K562 (cell line): ENCODE data around the gene CCSAP. TPM values are rescaled to one million over a fixed set of nuclear protein-coding genes. Genes with fewer than 3 reads are reported as not detected.

Source experiments
- ATAC-seq: fragments of 200-7000 bp; cut with Tn5 transposase; 3 replicates; pipeline ENCODE4 v1.9.1; 2020; ENCODE audit warnings: moderate library complexity
- BruUV-seq: library from RNA; stranded (reverse); fragments of 400-500 nt; replicated peaks from 2 replicates; lab custom pipeline; 2021; lab: Mats Ljungman, UMichigan
- CTCF ChIA-PET: fragments of 300-600 bp; formaldehyde crosslinking; extraction: SDS; loops from one replicate; lab custom pipeline; 2021; ENCODE audit warnings: low intra/inter-chr PET ratio; lab: Yijun Ruan, JAX
- POLR2A ChIA-PET: fragments of 300-600, 350-650 bp; sonication (Branson Sonifier 250); formaldehyde crosslinking; extraction: SDS; loops from one replicate; lab custom pipeline; 2021; ENCODE audit warnings: antibody characterized with exemption, inconsistent platforms; lab: Yijun Ruan, JAX
- DNase-seq, 4 experiments: peaks; one replicate each; pipeline versions ENCODE4 v3.0.0 to v3.0.0-alpha.2; 2011 to 2018; ENCODE audit warnings: low spot score in 3 of 4, mixed read lengths in 3 of 4; ENCODE audit errors: extremely low read depth in 1 of 4
- FAIRE-seq: peaks from 2 replicates; lab custom pipeline; 2011; peaks lifted over from hg19 to GRCh38; lab: Jason Lieb, UNC
- H2AFZ ChIP-seq: 2 replicates; pipeline ENCODE4 v1.6.0; 2011; ENCODE audit warnings: low read depth, low read length, control low read depth, inconsistent platforms
- H3K27ac ChIP-seq: fragments of 200-600 bp; 3 replicates; pipeline ENCODE4 v1.8.0; 2011; ENCODE audit warnings: low read depth, mild to moderate bottlenecking, control low read depth, inconsistent platforms, low read length, moderate library complexity, mixed read lengths; ENCODE audit errors: extremely low read depth
- H3K27me3 ChIP-seq, 2 experiments: fragments of 300-600 bp in 1 of 2; 2 replicates in 1 of 2; 3 replicates in 1 of 2; pipeline versions ENCODE4 v1.6.0 to v1.8.0; 2011; ENCODE audit warnings: inconsistent platforms in 2 of 2, low read length in 2 of 2, mild to moderate bottlenecking in 1 of 2, mixed read lengths in 1 of 2, moderate library complexity in 1 of 2; ENCODE audit not compliant: control insufficient read depth in 2 of 2, insufficient read depth in 2 of 2
- H3K36me3 ChIP-seq: fragments of 300-600 bp; 3 replicates; pipeline ENCODE4 v1.8.0; 2011; ENCODE audit warnings: mild to moderate bottlenecking, low read length, inconsistent platforms; ENCODE audit not compliant: control insufficient read depth, insufficient read depth
- H3K4me1 ChIP-seq, 2 experiments: fragments of 200-600 bp in 1 of 2; replicated peaks in 1 of 2; 2 replicates in 1 of 2; 3 replicates in 1 of 2; pipeline versions ENCODE4 v1.5.1 to v1.8.0; 2011; ENCODE audit warnings: inconsistent platforms in 2 of 2, low read length in 2 of 2, mild to moderate bottlenecking in 1 of 2, mixed read lengths in 1 of 2, moderate library complexity in 1 of 2; ENCODE audit not compliant: control insufficient read depth in 2 of 2, insufficient read depth in 2 of 2
- H3K4me2 ChIP-seq: 2 replicates; pipeline ENCODE4 v1.6.1; 2011; ENCODE audit warnings: low read length, control low read depth, inconsistent platforms, mixed read lengths; ENCODE audit not compliant: insufficient read depth
- H3K4me3 ChIP-seq: fragments of 200-600 bp; sonication (generic), shearing (Covaris generic); 2 replicates; pipeline ENCODE4 v1.5.1; 2016; ENCODE audit warnings: control low read depth, inconsistent platforms
- H3K79me2 ChIP-seq: fragments of 200-600 bp; 3 replicates; pipeline ENCODE4 v1.8.0; 2011; ENCODE audit warnings: low read length, inconsistent platforms; ENCODE audit not compliant: control insufficient read depth, insufficient read depth
- H3K9ac ChIP-seq, 2 experiments: 2 replicates each; pipeline versions ENCODE4 v1.6.0 to v1.6.1; 2011; ENCODE audit warnings: low read depth in 2 of 2, low read length in 2 of 2, control low read depth in 1 of 2, inconsistent platforms in 1 of 2, mild to moderate bottlenecking in 1 of 2, mixed read lengths in 1 of 2; ENCODE audit not compliant: insufficient read depth in 1 of 2
- H3K9me1 ChIP-seq: one replicate; pipeline ENCODE4 v1.6.0; 2011; ENCODE audit warnings: inconsistent platforms, mild to moderate bottlenecking, low read length, moderate library complexity; ENCODE audit not compliant: control insufficient read depth, insufficient read depth
- H3K9me3 ChIP-seq: replicated peaks from 2 replicates; pipeline ENCODE4 v1.5.1; 2011; ENCODE audit warnings: low read depth, low read length, inconsistent platforms; ENCODE audit not compliant: control insufficient read depth, insufficient read depth
- H4K20me1 ChIP-seq: replicated peaks from 2 replicates; pipeline ENCODE4 v1.6.1; 2011; ENCODE audit warnings: low read length, inconsistent platforms, mixed read lengths; ENCODE audit not compliant: control insufficient read depth, insufficient read depth
- BACH1 ChIP-seq: fragments of 200-800 bp; sonication (Bioruptor generic); IDR thresholded peaks from 2 replicates; pipeline ENCODE4 v1.6.1; 2016; ENCODE audit warnings: missing genetic modification characterization, missing compliant biosample characterization
- BCL6 ChIP-seq: fragments of 250-450 bp; sonication (Bioruptor Pico); IDR thresholded peaks from 2 replicates; pipeline ENCODE4 v1.4.0; 2020
- C11orf30 ChIP-seq: fragments of 450-650 bp; IDR thresholded peaks from 2 replicates; pipeline ENCODE4 v1.6.1; 2016; ENCODE audit warnings: low read depth, mild to moderate bottlenecking
- CEBPB ChIP-seq: fragments of 450-650 bp; IDR thresholded peaks from 2 replicates; pipeline ENCODE4 v1.6.1; 2016; ENCODE audit warnings: missing genetic modification characterization, missing compliant biosample characterization
- ELF2 ChIP-seq: fragments of 250-450 bp; sonication (Bioruptor Pico); IDR thresholded peaks from 2 replicates; pipeline ENCODE4 v1.5.0; 2021; ENCODE audit warnings: mild to moderate bottlenecking
- HDAC1 ChIP-seq, 2 experiments: fragments of 450-650 bp; IDR thresholded peaks; 2 replicates each; pipeline ENCODE4 v1.6.1; 2016 to 2017; ENCODE audit warnings: inconsistent platforms in 1 of 2, mild to moderate bottlenecking in 1 of 2, moderate library complexity in 1 of 2
- HDAC3 ChIP-seq: fragments of 450-650 bp; IDR thresholded peaks from 2 replicates; pipeline ENCODE4 v1.6.1; 2018; ENCODE audit warnings: borderline replicate concordance, mild to moderate bottlenecking, moderate library complexity; ENCODE audit not compliant: partially characterized antibody
- MAFF ChIP-seq: IDR thresholded peaks from 2 replicates; pipeline ENCODE4 v1.6.1; 2012; ENCODE audit warnings: low read length, improper control_type of control experiment
- NFYB ChIP-seq: IDR thresholded peaks from 2 replicates; pipeline ENCODE4 v1.6.1; 2011; ENCODE audit warnings: mild to moderate bottlenecking, moderate library complexity; ENCODE audit not compliant: insufficient read length; ENCODE audit errors: extremely low read depth
- PHB2 ChIP-seq: fragments of 450-650 bp; IDR thresholded peaks from 2 replicates; pipeline ENCODE4 v1.6.1; 2017; ENCODE audit warnings: low read depth
- POLR2AphosphoS2 ChIP-seq: IDR thresholded peaks from 2 replicates; pipeline ENCODE4 v1.6.1; 2012; ENCODE audit warnings: low read length, improper control_type of control experiment
- PRMT5 ChIP-seq: sonication (generic); formaldehyde crosslinking; IDR thresholded peaks from 2 replicates; pipeline ENCODE4 v1.5.0; 2020; ENCODE audit warnings: missing genetic modification reagents
- RAD51 ChIP-seq: fragments of 450-650 bp; IDR thresholded peaks from 2 replicates; pipeline ENCODE4 v1.7.1; 2016; ENCODE audit warnings: low read depth, mild to moderate bottlenecking, borderline replicate concordance
- RBM17 ChIP-seq: fragments of 200-400 bp; formaldehyde crosslinking; IDR thresholded peaks from 2 replicates; pipeline ENCODE4 v1.6.1; 2017; ENCODE audit warnings: low read depth, mild to moderate bottlenecking, low read length, borderline replicate concordance
- SLC30A9 ChIP-seq: fragments of 250-450 bp; sonication (Bioruptor Pico); IDR thresholded peaks from 2 replicates; pipeline ENCODE4 v1.8.0; 2022; ENCODE audit warnings: mild to moderate bottlenecking, moderate library complexity
- SMAD4 ChIP-seq: fragments of 250-450 bp; sonication (Bioruptor Pico); conservative IDR thresholded peaks from 2 replicates; pipeline ENCODE4 v1.8.0; 2021; ENCODE audit warnings: inconsistent platforms, mild to moderate bottlenecking, moderate library complexity
- SMARCA4 ChIP-seq: fragments of 450-650 bp; IDR thresholded peaks from 2 replicates; pipeline ENCODE4 v1.6.1; 2016
- TSC22D4 ChIP-seq: fragments of 450-650 bp; IDR thresholded peaks from 2 replicates; pipeline ENCODE4 v1.6.1; 2016; ENCODE audit warnings: missing genetic modification characterization, missing biosample characterization, control low read depth
- YBX1 ChIP-seq: fragments of 450-650 bp; IDR thresholded peaks from 2 replicates; pipeline ENCODE4 v1.7.1; 2016; ENCODE audit warnings: mild to moderate bottlenecking
- ZNF146 ChIP-seq: IDR thresholded peaks from one replicate; pipeline ENCODE4 v1.6.1; 2018; ENCODE audit warnings: missing compliant biosample characterization; ENCODE audit not compliant: unreplicated experiment
- ZNF224 ChIP-seq: sonication (generic); formaldehyde crosslinking; IDR thresholded peaks from 2 replicates; pipeline ENCODE4 v1.8.0; 2022; ENCODE audit warnings: mild to moderate bottlenecking, missing genetic modification reagents
- ZNF24 ChIP-seq: fragments of 450-650 bp; IDR thresholded peaks from 2 replicates; pipeline ENCODE4 v1.6.1; 2016
- ZNF280A ChIP-seq: fragments of 450-650 bp; IDR thresholded peaks from 2 replicates; pipeline ENCODE4 v1.6.1; 2018; ENCODE audit warnings: mild to moderate bottlenecking, low read depth; ENCODE audit not compliant: partially characterized antibody
- ZNF316 ChIP-seq: fragments of 450-650 bp; IDR thresholded peaks from 2 replicates; pipeline ENCODE4 v1.6.1; 2016
- WGBS: fragments of 100-300 bp; shearing (Covaris generic); methylation state at CpG from one replicate; pipeline ENCODE4 v1.1.6; 2016; ENCODE audit warnings: low coverage, mixed read lengths; ENCODE audit not compliant: insufficient coverage; ENCODE audit errors: missing lambda C conversion rate; 5-methylcytosine and 5-hydroxymethylcytosine counted together
- in situ Hi-C: fragments of 300-500 bp; cut with MboI; formaldehyde crosslinking; loops from 4 replicates; pipeline ENCODE4 v1.15.0; 2018; ENCODE audit warnings: inconsistent platforms, mixed read lengths
- intact Hi-C: fragments of 100-400 bp; cut with micrococcal nuclease; formaldehyde crosslinking; loops from 2 replicates; pipeline ENCODE4 v1.14.2; 2022
- polyA plus RNA-seq, 8 experiments: library from polyadenylated mRNA; depleted of rRNA in 4 of 8; stranded (reverse) in 5 of 8; unstranded in 3 of 8; fragments of >200 nt; fragmentation: Nextera tagmentation in 2 of 8; fragmentation: Illumina TruSeq in 1 of 8; extraction: Ambion mirVana in 2 of 8; extraction: Trizol in 1 of 8; gene quantifications; 2 replicates each; pipeline versions ENCODE4 v1.2.1 to v1.2.3, GENCODE V29; 2011 to 2014; ENCODE audit warnings: inconsistent platforms in 1 of 8, missing spikeins in 1 of 8
- total RNA-seq, 7 experiments: library from RNA; depleted of rRNA in 6 of 7; stranded (reverse); fragments of >200 nt in 6 of 7; fragmentation: Illumina TruSeq in 2 of 7; extraction: Trizol in 2 of 7; gene quantifications; 2 replicates each; pipeline versions ENCODE4 v1.2.1 to v1.2.3, GENCODE V29; 2011 to 2021; ENCODE audit warnings: low replicate concordance in 1 of 7
- TF ChIP-seq, protein P1 (sequence below): fragments of 250-450 bp; sonication (Bioruptor Pico); IDR thresholded peaks from 2 replicates; pipeline ENCODE4 v1.5.0; 2021

The CCSAP gene
- total and polyA plus RNA-seq, 9 of the 15 experiments (the other 6 are each of a cell fraction or from before 2014, with no cell fraction given), result 3.6 to 15.9 (median 9.5) TPM

DNA sequence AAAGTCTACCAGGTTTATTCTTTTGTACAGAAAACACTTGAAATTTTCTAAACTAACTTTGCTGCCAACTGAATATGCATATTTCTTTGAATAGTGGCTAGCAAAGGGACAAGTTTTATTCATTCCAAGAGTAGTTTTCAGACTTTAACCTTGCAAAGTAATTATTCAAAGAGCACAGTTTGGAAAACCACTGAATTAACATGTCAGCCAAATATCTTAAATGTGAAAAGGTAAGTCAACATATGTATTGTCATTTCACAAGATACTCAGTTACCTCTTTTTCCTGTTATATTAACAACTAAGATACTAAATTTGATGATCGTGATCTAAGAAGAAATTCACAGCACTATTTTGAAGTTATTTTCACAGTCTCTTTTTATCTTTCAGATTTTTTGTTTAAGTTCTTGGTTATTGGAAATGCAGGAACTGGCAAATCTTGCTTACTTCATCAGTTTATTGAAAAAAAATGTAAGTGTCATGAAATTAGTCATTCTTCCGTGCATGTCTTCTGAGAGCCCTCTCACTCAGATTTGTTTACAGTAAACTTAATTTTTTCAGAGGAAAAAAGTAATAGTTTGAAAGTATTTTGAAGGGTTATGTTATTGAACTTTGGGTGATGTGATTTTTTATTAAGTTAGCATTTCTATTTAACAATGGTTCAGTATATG is 56.6 kb downstream of the CCSAP start (continued):
- TF ChIP-seq HDAC3, result no peak
- no peak for TF ChIP-seq PHB2
- peak; percentile 53 for TF ChIP-seq C11orf30
- TF ChIP-seq TSC22D4 (tag), result no peak
- TF ChIP-seq POLR2AphosphoS2, result no peak
- TF ChIP-seq MAFF, result peak; percentile 30; the same call in 1 of the 2 replicates
- no peak for TF ChIP-seq ZNF24
- TF ChIP-seq RAD51, result no peak
- no peak for TF ChIP-seq RBM17
- TF ChIP-seq ZNF316, result peak; percentile 67
- TF ChIP-seq SMARCA4, result no peak

- Histone ChIP-seq H4K20me1 (0 out of 2 replicates have a peak, but pooled peaks cover under 1% of the 10 kb centered on the region), H3K36me3 (peaks cover 19% of the 10 kb centered on the region), H3K79me2 (peaks cover 56% of the 10 kb centered on the region), H3K27ac (no peak overlapping the region; the same call in 2 of the 3 replicates), H3K4me2 (no peak overlapping the region), H3K4me3 (no peak overlapping the region), H3K4me1 (peaks cover 0 to 9% of the 10 kb centered on the region in 2 experiments; a peak in 3 of 5 replicates), H3K27me3 (no peaks in the 10 kb centered on the region), H3K9me3 (no peaks in the 10 kb centered on the region), H3K9ac (no peak overlapping the region), H2AFZ (no peak overlapping the region), H3K9me1 (no peaks in the 10 kb centered on the region)
- ChIA-PET POLR2A (interaction anchor here (0.7 to 1.2 kb wide), 2 partner anchors 9 to 826 kb away, joined by 3 to 6 read pairs; no protein-coding TSS in a partner anchor), CTCF (no interaction called here)
- 56% methylated on average over 2 of the region's 2 CpGs for WGBS
- in situ Hi-C loops (no loop called here), intact Hi-C loops (no loop called here)
- FAIRE-seq (no peak), DNase-seq (no peak), ATAC-seq (peak; percentile 34; the same call in 2 of the 3 replicates)
- BruUV-seq, result no TSS peak
- TF ChIP-seq BACH1 (tag) (no peak), ZNF146 (no peak), CEBPB (tag) (no peak), ELF2 (CRISPR knock-in tag) (no peak), NFYB (no peak), BCL6 (CRISPR knock-in tag) (no peak), PRMT5 (CRISPR knock-in tag) (no peak), YBX1 (no peak), SMAD4 (CRISPR knock-in tag) (no peak), HDAC1 (IDR thresholded peaks at IDR 0.05) (no peak), SLC30A9 (CRISPR knock-in tag) (no peak), ZNF280A (no peak), ZNF224 (no peak)
- TF ChIP-seq, protein P1, sequence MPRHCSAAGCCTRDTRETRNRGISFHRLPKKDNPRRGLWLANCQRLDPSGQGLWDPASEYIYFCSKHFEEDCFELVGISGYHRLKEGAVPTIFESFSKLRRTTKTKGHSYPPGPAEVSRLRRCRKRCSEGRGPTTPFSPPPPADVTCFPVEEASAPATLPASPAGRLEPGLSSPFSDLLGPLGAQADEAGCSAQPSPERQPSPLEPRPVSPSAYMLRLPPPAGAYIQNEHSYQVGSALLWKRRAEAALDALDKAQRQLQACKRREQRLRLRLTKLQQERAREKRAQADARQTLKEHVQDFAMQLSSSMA (CRISPR knock-in tag), result no peak
Measured at GRCh38 chr1:229285440-229285839, 57.4 kb downstream of the CCSAP start.
